ENCODE measurements around the gene TMEM82.
A peak's percentile ranks its signal among the peaks of the same experiment; 100 is the strongest.
"Not testable (repeated sequence)": the region's sequence is repeated elsewhere in the genome, so short reads cannot be mapped to it uniquely, and the experiment has no call there.

The TMEM82 gene

DNA sequence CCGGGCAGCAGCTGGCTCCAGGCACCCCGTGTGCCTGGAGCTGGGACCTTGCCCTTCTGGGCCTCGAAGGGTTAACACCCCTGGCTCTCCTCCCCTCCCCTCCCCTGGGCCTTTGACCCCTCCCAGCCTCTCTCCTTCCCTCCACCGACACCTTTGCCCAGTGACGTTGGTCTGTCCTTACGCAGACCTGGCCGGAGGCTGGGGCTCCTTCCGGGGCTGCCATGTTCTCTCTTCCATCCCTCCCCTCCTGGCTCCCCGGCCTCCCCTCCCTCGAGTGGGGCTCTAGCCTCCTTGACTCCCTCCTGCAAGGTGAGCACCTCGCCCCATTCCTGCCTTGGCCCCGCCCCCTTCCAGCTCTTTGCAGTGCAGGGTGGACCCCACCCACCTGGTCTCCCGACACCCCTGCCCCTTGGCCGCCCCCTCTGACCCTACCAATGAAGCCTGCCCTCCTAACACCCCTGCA, at the start of gene TMEM82:
TMEM82 (plus strand) TSS at position 161 of the 463 bp plus-strand sequence; CDS start at position 222, 61 bp downstream.
- no peak for DNase-seq (ENCODE audit: low read depth)
- TF ChIP-seq CTCF (IDR thresholded peaks at IDR 0.05; ENCODE audit: low read length, missing control alignments): no peak
- H3K4me3 ChIP-seq (replicated peaks; ENCODE audit: low read depth, low read length): no peak within 1 kb of the TSS

GRCh38 chr1:15693371-15693770, 48.9 kb upstream of the TMEM82 start:
- H3K4me3 ChIP-seq (replicated peaks; ENCODE audit: low read depth, low read length): no peak overlapping the region
- DNase-seq (ENCODE audit: low read depth): no peak
- TF ChIP-seq CTCF (IDR thresholded peaks at IDR 0.05; ENCODE audit: low read length, missing control alignments): no peak

DNA sequence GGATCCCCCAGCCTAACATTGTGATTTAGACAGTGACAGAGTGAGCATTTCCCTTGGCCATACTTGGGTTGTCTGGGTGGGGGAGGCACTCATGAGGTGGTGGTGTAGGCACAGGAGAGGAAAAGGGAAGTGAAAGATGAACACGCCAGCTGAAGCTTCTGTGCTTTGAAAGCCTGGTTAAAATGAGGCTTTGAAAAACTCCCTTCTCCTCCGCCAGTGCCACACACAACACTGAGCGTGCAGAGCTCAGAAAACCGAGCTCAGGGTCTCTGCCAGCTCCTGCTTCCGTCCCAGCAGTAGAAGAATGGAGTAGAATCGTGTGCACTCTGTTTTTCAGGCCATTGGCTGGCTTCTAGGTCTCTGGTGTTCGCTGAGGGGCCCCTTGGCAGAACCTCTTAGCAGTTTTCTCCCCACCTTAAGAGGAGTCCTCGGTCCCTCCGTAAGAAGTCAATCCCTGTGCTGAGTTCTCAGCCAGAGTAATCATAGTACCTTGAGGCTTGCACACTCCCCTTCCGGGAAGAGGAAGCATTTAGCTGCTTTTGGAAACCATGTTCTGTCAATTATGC, 45.3 kb upstream of the TMEM82 start:
- no peak for DNase-seq (ENCODE audit: low read depth)
- no peak overlapping the region for H3K4me3 ChIP-seq (replicated peaks; ENCODE audit: low read depth, low read length)
- no peak for TF ChIP-seq CTCF (IDR thresholded peaks at IDR 0.05; ENCODE audit: low read length, missing control alignments)

DNA sequence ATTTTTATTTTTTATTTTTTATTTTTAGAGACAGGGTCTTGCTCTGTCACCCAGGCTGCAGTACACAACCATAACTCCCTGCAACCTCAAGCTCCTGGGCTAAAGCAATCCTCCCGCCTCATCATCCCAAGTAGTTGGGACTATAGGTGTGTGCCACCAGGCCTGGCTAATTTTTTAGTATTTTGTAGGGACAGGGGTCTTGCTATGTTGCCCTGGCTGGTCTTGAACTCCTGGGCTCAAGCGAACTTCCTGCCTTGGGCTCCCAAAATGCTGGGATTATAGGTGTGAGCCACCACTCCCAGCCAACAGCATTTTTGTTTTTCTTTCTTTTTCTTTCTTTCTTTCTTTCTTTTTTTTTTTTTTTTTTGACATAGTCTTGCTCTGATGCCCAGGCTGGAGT, 44.1 kb upstream of the TMEM82 start:
- no peak for TF ChIP-seq CTCF (IDR thresholded peaks at IDR 0.05; ENCODE audit: low read length, missing control alignments)
- no peak for DNase-seq (ENCODE audit: low read depth)
- H3K4me3 ChIP-seq (replicated peaks; ENCODE audit: low read depth, low read length): no peak overlapping the region

DNA sequence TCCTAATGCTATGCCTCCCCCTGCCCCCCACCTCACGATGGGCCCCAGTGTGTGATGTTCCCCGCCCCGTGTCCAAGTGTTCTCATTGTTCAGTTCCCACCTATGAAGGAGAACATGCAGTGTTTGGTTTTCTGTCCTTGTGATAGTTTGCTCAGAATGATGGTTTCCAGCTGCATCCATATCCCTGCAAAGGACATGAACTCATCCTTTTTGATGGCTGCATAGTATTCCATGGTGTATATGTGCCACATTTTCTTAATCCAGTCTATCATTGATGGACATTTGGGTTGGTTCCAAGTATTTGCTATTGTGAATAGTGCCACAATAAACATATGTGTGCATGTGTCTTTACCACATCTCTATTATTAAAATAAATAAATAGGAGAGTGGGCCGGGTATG, 43.0 kb upstream of the TMEM82 start:
- not testable (repeated sequence) for H3K4me3 ChIP-seq (replicated peaks; ENCODE audit: low read depth, low read length); DNase-seq (ENCODE audit: low read depth)

DNA sequence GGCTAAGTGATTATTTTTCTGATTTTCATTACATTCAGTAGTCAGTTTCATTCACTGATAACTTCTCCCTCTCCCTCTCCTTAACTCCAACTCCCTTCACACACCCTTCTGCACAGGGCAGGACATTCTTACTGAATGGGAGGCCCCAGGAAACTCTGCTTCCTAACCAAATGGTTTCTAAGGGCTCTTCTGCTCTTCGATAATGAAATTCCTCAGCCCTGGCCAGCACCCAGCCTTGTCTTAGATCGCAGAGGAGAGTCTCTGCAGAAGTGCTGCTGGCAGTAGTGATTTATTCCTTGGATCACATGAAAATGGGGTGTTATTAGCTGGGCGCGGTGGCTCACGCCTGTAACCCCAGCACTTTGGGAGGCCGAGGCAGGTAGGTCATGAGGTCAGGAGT, 41.8 kb upstream of the TMEM82 start:
- H3K4me3 ChIP-seq (replicated peaks; ENCODE audit: low read depth, low read length): no peak overlapping the region
- TF ChIP-seq CTCF (IDR thresholded peaks at IDR 0.05; ENCODE audit: low read length, missing control alignments): no peak
- peak; percentile 73 for DNase-seq (ENCODE audit: low read depth)

- no peak for DNase-seq (ENCODE audit: low read depth)
- TF ChIP-seq CTCF (IDR thresholded peaks at IDR 0.05; ENCODE audit: low read length, missing control alignments): no peak
These were observed 40.5 kb upstream of the TMEM82 start for GRCh38 chr1:15701784-15702183.

More at GRCh38 chr1:15701784-15702183, 40.5 kb upstream of the TMEM82 start:
- H3K4me3 ChIP-seq (replicated peaks; ENCODE audit: low read depth, low read length): no peak overlapping the region
